ENCODE data around the gene SUMF1.

GRCh38 chr3:4323246-4324027 is 143.6 kb downstream of the SUMF1 start:
- no peak for TF ChIP-seq CTCF (IDR thresholded peaks at IDR 0.05)
- no peak for TF ChIP-seq POLR2A (IDR thresholded peaks at IDR 0.05)
